ENCODE results near the gene CNPPD1. TPM values are rescaled to one million over a fixed set of nuclear protein-coding genes. Genes with fewer than 3 reads are reported as not detected.

CNPPD1 gene
- total RNA-seq, 1 donor from 2014 or later: 67.6 TPM

GRCh38 chr2:219127037-219127635, 49.6 kb downstream of the CNPPD1 start:
- intact Hi-C loops (cut with DNase I): no loop called here
- DNase-seq (ENCODE audit: low spot score): no peak

GRCh38 chr2:219126555-219126954, 50.2 kb downstream of the CNPPD1 start:
- no peak for DNase-seq (ENCODE audit: low spot score)
- intact Hi-C loops (cut with DNase I): no loop called here

GRCh38 chr2:219125886-219126270, 50.8 kb downstream of the CNPPD1 start:
- intact Hi-C loops (cut with DNase I): no loop called here
- DNase-seq (ENCODE audit: low spot score): no peak

GRCh38 chr2:219125225-219125885, 51.4 kb downstream of the CNPPD1 start:
- intact Hi-C loops (cut with DNase I): no loop called here

GRCh38 chr2:219124381-219125110, 52.2 kb downstream of the CNPPD1 start:
- no peak for DNase-seq (ENCODE audit: low spot score)
- intact Hi-C loops (cut with DNase I): no loop called here

More at GRCh38 chr2:219125225-219125885, 51.4 kb downstream of the CNPPD1 start:
- no peak for DNase-seq (ENCODE audit: low spot score)

GRCh38 chr2:219123356-219124135, 53.2 kb downstream of the CNPPD1 start:
- intact Hi-C loops (cut with DNase I): no loop called here
- DNase-seq (ENCODE audit: low spot score): no peak

- no peak for DNase-seq (ENCODE audit: low spot score)
- intact Hi-C loops (cut with DNase I): no loop called here
Observed at GRCh38 chr2:219122202-219122980, 54.3 kb downstream of the CNPPD1 start.

Other genes with a start within 250 kb of the CNPPD1 start
- not detected for gene CDK5R2, start 217.3 kb downstream of the CNPPD1 start, total RNA-seq
- not detected for gene FEV, start 191.7 kb downstream of the CNPPD1 start, total RNA-seq
- gene CRYBA2, start 183.5 kb downstream of the CNPPD1 start, total RNA-seq: not detected
- gene CFAP65, start 135.4 kb downstream of the CNPPD1 start, total RNA-seq: not detected
- gene IHH, start 116.0 kb downstream of the CNPPD1 start, total RNA-seq: not detected
- 6.7 TPM for gene NHEJ1, start 16.1 kb downstream of the CNPPD1 start, total RNA-seq
- 0.48 TPM for gene SLC23A3, start 6.9 kb downstream of the CNPPD1 start, total RNA-seq
- 31.2 TPM for gene RETREG2, start 1.4 kb upstream of the CNPPD1 start, total RNA-seq
- gene ZFAND2B, start 29.9 kb upstream of the CNPPD1 start, total RNA-seq: 23.9 TPM
- gene ABCB6, start 42.0 kb upstream of the CNPPD1 start, total RNA-seq: 17.4 TPM
- gene ATG9A, start 52.7 kb upstream of the CNPPD1 start, total RNA-seq: 66.3 TPM
- 22.4 TPM for gene ANKZF1, start 52.9 kb upstream of the CNPPD1 start, total RNA-seq
- 2.0 TPM for gene GLB1L, start 68.5 kb upstream of the CNPPD1 start, total RNA-seq
- gene STK16, start 68.6 kb upstream of the CNPPD1 start, total RNA-seq: 16.3 TPM
- not detected for gene TUBA4B, start 76.3 kb upstream of the CNPPD1 start, total RNA-seq
- gene TUBA4A, start 77.0 kb upstream of the CNPPD1 start, total RNA-seq: 164 TPM
- 78.0 TPM for gene DNAJB2, start 102.4 kb upstream of the CNPPD1 start, total RNA-seq
- 0.97 TPM for gene PTPRN, start 132.5 kb upstream of the CNPPD1 start, total RNA-seq
- gene RESP18, start 155.8 kb upstream of the CNPPD1 start, total RNA-seq: not detected
- 47.2 TPM for gene DNPEP, start 211.0 kb upstream of the CNPPD1 start, total RNA-seq
- gene DES, start 241.5 kb upstream of the CNPPD1 start, total RNA-seq: 21,230 TPM

Data from cardiac septum (tissue), 1 donor.